Stimulated activated CD4-positive, alpha-beta T cell treated with anti-CD3 and anti-CD28 coated beads, Interleukin-1b, Interleukin-23, amount 100 ng/mL, for 48 hours (primary cell): ENCODE measurements around the gene DVL1.
"Not testable (repeated sequence)": the region's sequence is repeated elsewhere in the genome, so short reads cannot be mapped to it uniquely, and the experiment has no call there.

Source experiments
- DNase-seq: peaks from one replicate; pipeline ENCODE4 v3.0.0-alpha.2; 2020

Gene DVL1

GRCh38 chr1:1324084-1324523 is 25.1 kb downstream of the DVL1 start:
- no peak for DNase-seq

GRCh38 chr1:1322952-1323351 is 26.3 kb downstream of the DVL1 start:
- DNase-seq: no peak

GRCh38 chr1:1322418-1322817 is 26.8 kb downstream of the DVL1 start:
- DNase-seq: no peak

- no peak for DNase-seq
These were observed 27.7 kb downstream of the DVL1 start for GRCh38 chr1:1321477-1321876.

- DNase-seq: no peak
These were observed 28.4 kb downstream of the DVL1 start for GRCh38 chr1:1320666-1321448.

GRCh38 chr1:1319646-1319941 is 29.6 kb downstream of the DVL1 start:
- no peak for DNase-seq

- DNase-seq: no peak
These were observed 30.2 kb downstream of the DVL1 start for GRCh38 chr1:1318777-1319645.

- DNase-seq: no peak
These were observed 31.0 kb downstream of the DVL1 start for GRCh38 chr1:1318131-1318652.

GRCh38 chr1:1317420-1317819 is 31.8 kb downstream of the DVL1 start:
- no peak for DNase-seq

GRCh38 chr1:1316199-1316598 is 33.0 kb downstream of the DVL1 start:
- not testable (repeated sequence) for DNase-seq

GRCh38 chr1:1315435-1315954 is 33.7 kb downstream of the DVL1 start:
- DNase-seq: no peak

GRCh38 chr1:1314678-1315335 is 34.4 kb downstream of the DVL1 start:
- DNase-seq: no peak

GRCh38 chr1:1314237-1314586 is 35.0 kb downstream of the DVL1 start:
- no peak for DNase-seq

GRCh38 chr1:1313500-1314236 is 35.5 kb downstream of the DVL1 start:
- no peak for DNase-seq

GRCh38 chr1:1312450-1313314 is 36.5 kb downstream of the DVL1 start:
- no peak for DNase-seq

GRCh38 chr1:1311107-1312104 is 37.8 kb downstream of the DVL1 start:
- DNase-seq: no peak

GRCh38 chr1:1310476-1311053 is 38.7 kb downstream of the DVL1 start:
- DNase-seq: no peak

GRCh38 chr1:1310109-1310385 is 39.2 kb downstream of the DVL1 start:
- DNase-seq: no peak

- no peak for DNase-seq
These were observed 39.7 kb downstream of the DVL1 start for GRCh38 chr1:1309251-1310108.
